ENCODE data around the gene TRIM4. TPM values are rescaled to one million over a fixed set of nuclear protein-coding genes. Genes with fewer than 3 reads are reported as not detected.

Gene TRIM4
- total RNA-seq, 4 donors from 2014 or later = 18.3 to 35.7 (median 22.7) TPM

DNA sequence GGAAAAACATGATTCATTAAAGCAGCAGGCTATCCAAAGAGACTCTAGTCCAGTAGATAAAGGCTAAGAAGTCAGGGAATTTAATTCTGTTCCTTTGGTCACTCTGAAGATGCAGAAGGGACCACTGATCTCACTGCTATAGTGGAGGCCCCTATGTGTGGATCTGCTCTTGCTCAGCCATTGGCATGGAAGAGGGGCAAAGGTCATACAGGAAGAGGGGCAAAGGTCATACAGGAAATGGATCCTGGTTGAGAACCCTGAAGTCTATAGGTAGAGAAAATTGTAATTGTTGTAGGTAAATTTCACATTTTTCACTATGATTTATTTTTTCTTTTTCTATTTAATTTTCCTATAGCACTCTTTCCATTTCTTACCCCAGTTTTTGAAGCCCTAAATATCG, 64.1 kb downstream of the TRIM4 start:
- Histone ChIP-seq H3K36me3 (no peaks in the 10 kb centered on the region), H3K4me1 (no peaks in the 10 kb centered on the region), H3K27ac (no peak overlapping the region), H3K9me3 (no peaks in the 10 kb centered on the region), H3K4me3 (no peak overlapping the region), H3K27me3 (no peaks in the 10 kb centered on the region)
- WGBS, 2 donors = 70 to 83% methylated on average over 1 of the region's 1 CpG
- intact Hi-C loops (cut with DNase I) = no loop called here
- no peak for TF ChIP-seq POLR2A (IDR thresholded peaks at IDR 0.05)
- TF ChIP-seq, protein P1, sequence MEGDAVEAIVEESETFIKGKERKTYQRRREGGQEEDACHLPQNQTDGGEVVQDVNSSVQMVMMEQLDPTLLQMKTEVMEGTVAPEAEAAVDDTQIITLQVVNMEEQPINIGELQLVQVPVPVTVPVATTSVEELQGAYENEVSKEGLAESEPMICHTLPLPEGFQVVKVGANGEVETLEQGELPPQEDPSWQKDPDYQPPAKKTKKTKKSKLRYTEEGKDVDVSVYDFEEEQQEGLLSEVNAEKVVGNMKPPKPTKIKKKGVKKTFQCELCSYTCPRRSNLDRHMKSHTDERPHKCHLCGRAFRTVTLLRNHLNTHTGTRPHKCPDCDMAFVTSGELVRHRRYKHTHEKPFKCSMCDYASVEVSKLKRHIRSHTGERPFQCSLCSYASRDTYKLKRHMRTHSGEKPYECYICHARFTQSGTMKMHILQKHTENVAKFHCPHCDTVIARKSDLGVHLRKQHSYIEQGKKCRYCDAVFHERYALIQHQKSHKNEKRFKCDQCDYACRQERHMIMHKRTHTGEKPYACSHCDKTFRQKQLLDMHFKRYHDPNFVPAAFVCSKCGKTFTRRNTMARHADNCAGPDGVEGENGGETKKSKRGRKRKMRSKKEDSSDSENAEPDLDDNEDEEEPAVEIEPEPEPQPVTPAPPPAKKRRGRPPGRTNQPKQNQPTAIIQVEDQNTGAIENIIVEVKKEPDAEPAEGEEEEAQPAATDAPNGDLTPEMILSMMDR (IDR thresholded peaks at IDR 0.05) = no peak
- no peak for DNase-seq

DNA sequence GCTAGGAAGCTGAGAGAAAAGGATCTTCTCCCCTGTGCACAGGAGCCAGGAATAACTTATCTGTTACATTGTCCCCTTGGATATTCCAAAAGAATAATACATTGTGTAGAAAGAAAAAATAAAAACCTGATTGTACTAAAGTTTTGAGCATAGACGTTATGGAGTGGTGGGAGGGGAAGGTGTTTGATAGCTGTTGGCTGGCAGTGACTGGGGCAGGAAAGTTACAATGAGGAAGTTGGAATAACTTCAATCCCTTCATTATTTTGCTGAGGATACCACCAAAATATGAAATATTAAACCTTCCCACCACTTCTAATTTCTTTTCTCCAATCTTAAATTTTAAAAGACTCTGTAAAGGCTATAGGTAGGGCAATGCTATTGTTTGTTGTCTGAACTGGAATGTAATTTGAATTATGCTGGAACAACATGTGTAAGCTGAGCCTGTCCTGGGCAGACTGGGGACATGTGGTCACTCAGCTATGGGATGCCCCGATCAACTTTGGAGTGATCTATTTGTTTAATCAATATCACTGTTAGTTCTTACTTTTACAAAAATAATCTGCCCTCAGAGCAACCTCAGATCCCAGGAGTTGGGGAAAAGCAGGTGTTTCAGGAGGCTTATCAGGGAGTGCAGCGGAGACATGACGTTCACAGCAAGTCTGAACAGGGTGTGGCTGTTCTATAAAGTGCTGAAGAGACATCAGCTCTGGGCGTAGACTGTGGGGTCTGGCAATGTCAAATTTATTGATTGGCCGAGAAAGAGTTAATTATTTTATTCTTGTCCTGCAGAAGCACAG, 70.7 kb downstream of the TRIM4 start:
- no peak overlapping the region for H3K27ac ChIP-seq
- WGBS, 2 donors = 53 to 60% methylated on average over 6 of the region's 6 CpGs
- H3K4me1 ChIP-seq = peaks cover 0 to 7% (median 0%) of the 10 kb centered on the region in 3 donors
- intact Hi-C loops (cut with DNase I) = no loop called here
- H3K36me3 ChIP-seq = no peaks in the 10 kb centered on the region
- no peak overlapping the region for H3K4me3 ChIP-seq
- H3K27me3 ChIP-seq = no peaks in the 10 kb centered on the region
- no peak for DNase-seq
- no peaks in the 10 kb centered on the region for H3K9me3 ChIP-seq
- TF ChIP-seq, protein P1 (IDR thresholded peaks at IDR 0.05) = no peak

DNA sequence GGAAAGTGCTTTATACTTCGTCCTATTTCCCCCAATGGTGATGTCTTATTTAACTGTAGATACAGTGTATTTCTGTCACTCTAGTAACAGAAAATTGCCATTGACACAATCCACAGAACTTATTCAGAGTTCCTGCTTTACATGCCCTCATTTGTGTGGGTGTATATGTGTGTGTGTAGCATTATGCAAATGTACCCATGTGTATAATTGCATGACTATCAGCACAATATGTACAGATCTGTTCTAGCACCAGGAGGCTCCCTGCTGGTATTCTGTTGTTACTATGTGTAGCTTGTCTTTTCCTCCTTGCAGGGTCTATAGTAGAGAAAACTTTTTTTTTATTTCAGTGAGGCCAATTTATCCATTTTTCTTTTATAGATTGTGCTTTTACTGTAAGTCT, 75.0 kb downstream of the TRIM4 start:
- Histone ChIP-seq H3K4me1 (peaks cover 0 to 17% (median 0%) of the 10 kb centered on the region in 3 donors), H3K36me3 (no peaks in the 10 kb centered on the region), H3K27me3 (no peaks in the 10 kb centered on the region), H3K27ac (no peak overlapping the region), H3K9me3 (no peaks in the 10 kb centered on the region), H3K4me3 (no peak overlapping the region)
- WGBS, 2 donors = 58 to 71% methylated on average over 1 of the region's 1 CpG
- TF ChIP-seq, protein P1 (IDR thresholded peaks at IDR 0.05) = no peak
- TF ChIP-seq POLR2A (IDR thresholded peaks at IDR 0.05) = no peak
- intact Hi-C loops (cut with DNase I) = no loop called here
- no peak for DNase-seq

DNA sequence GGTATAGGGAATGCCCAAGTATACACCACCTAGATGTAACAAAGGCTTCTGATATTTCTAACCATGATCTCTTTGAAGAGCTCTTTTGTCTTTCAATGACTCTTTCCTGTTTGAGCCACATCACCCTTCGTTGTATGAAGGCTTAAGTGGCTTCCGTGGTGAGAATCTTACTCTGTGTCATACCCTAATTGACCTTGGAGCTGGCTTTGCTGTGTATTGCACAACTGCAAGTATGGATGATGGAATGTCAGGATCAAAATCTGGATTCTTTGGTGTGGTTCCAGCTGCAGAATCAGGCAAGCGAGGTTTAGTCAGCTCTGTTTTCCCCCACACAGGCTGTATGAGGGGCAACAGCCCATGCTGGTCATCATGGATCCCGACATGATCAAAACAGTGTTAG, 75.5 kb downstream of the TRIM4 start:
- H3K4me1 ChIP-seq = peaks cover 0 to 17% (median 4%) of the 10 kb centered on the region in 3 donors
- H3K36me3 ChIP-seq = no peaks in the 10 kb centered on the region
- WGBS, 2 donors = 50 to 63% methylated on average over 4 of the region's 4 CpGs
- intact Hi-C loops (cut with DNase I) = no loop called here
- H3K4me3 ChIP-seq = no peak overlapping the region
- no peaks in the 10 kb centered on the region for H3K27me3 ChIP-seq
- no peak for TF ChIP-seq POLR2A (IDR thresholded peaks at IDR 0.05)
- TF ChIP-seq, protein P1 (IDR thresholded peaks at IDR 0.05) = no peak
- H3K9me3 ChIP-seq = no peaks in the 10 kb centered on the region
- no peak for DNase-seq
- H3K27ac ChIP-seq = no peak overlapping the region

DNA sequence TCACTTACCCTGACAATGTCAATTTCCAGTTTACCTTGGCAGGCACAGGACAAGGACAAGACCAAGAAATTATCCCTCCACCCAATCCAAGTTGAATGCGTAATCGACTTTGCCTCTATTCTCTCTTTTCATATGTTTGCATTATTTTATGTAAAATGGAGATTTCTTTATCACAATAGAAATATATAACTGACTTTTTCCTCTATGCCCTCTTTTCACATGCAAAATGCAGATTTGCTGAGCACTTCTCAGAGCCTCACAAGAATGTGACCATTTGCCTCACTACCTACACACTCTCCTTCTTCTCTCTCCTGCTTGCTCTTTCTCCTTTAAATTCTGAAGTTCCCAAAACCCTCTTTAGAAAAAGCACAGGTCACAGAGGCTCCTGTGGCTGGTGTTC, 76.4 kb downstream of the TRIM4 start:
- 86 to 96% methylated on average over 2 of the region's 2 CpGs for WGBS, 2 donors
- no peak for DNase-seq
- no peak overlapping the region for H3K27ac ChIP-seq
- peaks cover 0 to 21% (median 4%) of the 10 kb centered on the region in 3 donors for H3K4me1 ChIP-seq
- no peak for TF ChIP-seq POLR2A (IDR thresholded peaks at IDR 0.05)
- TF ChIP-seq, protein P1 (IDR thresholded peaks at IDR 0.05) = no peak
- no peak overlapping the region for H3K4me3 ChIP-seq
- no peaks in the 10 kb centered on the region for H3K36me3 ChIP-seq
- H3K9me3 ChIP-seq = no peaks in the 10 kb centered on the region
- intact Hi-C loops (cut with DNase I) = no loop called here
- no peaks in the 10 kb centered on the region for H3K27me3 ChIP-seq

Small RNA genes within 50 kb of the gene (small RNA-seq; reads per million reads assigned to genes)
- gene AC011904.1 (0 reads per million in 4 donors), gene CYP3A52P (0 reads per million in 4 donors), gene RF00019 (0 reads per million in 4 donors), gene RF00561 (0 reads per million in 4 donors)

Other genes with a start within 250 kb of the TRIM4 start
- 10 to 100 TPM; 34.5 to 99.8 (median 79.1) TPM for gene CYP3A5, start 239.5 kb downstream of the TRIM4 start, total RNA-seq
- not detected for gene CYP3A7, start 184.3 kb downstream of the TRIM4 start, total RNA-seq
- not detected for gene CYP3A4, start 135.3 kb downstream of the TRIM4 start, total RNA-seq
- not detected for gene CYP3A43, start 91.5 kb downstream of the TRIM4 start, total RNA-seq
- gene OR2AE1, start 42.5 kb downstream of the TRIM4 start, total RNA-seq = under 1 TPM in 2 of 4 donors, not detected in 2; 0.30 to 0.57 TPM
- gene GJC3, start 10.1 kb upstream of the TRIM4 start, total RNA-seq = under 1 TPM in 1 of 4 donors, not detected in 3; 0.26 TPM
- gene AZGP1, start 56.5 kb upstream of the TRIM4 start, total RNA-seq = 10 to 100 TPM in 1 of 4 donors, 1 to 10 TPM in 1, under 1 TPM in 2; 0.19 to 99.9 (median 1.3) TPM
- gene ZKSCAN1, start 96.1 kb upstream of the TRIM4 start, total RNA-seq = 10 to 100 TPM; 18.3 to 38.3 (median 21.9) TPM
- 10 to 100 TPM in 1 of 4 donors, 1 to 10 TPM in 3; 3.7 to 12.0 (median 8.0) TPM for gene ZSCAN21, start 130.2 kb upstream of the TRIM4 start, total RNA-seq
- 10 to 100 TPM; 10.5 to 22.3 (median 12.2) TPM for gene ZNF3, start 162.2 kb upstream of the TRIM4 start, total RNA-seq
- gene COPS6, start 169.4 kb upstream of the TRIM4 start, total RNA-seq = 10 to 100 TPM; 50.6 to 68.0 (median 62.2) TPM
- 10 to 100 TPM; 31.8 to 67.3 (median 63.1) TPM for gene MCM7, start 181.9 kb upstream of the TRIM4 start, total RNA-seq
- gene AP4M1, start 182.1 kb upstream of the TRIM4 start, total RNA-seq = 10 to 100 TPM in 2 of 4 donors, 1 to 10 TPM in 2; 8.1 to 26.1 (median 9.9) TPM
- gene TAF6, start 199.8 kb upstream of the TRIM4 start, total RNA-seq = 10 to 100 TPM; 24.4 to 40.6 (median 30.5) TPM
- 1 to 10 TPM in 3 of 4 donors, under 1 TPM in 1; 0.87 to 5.3 (median 3.1) TPM for gene CNPY4, start 200.1 kb upstream of the TRIM4 start, total RNA-seq
- 1 to 10 TPM; 2.1 to 6.7 (median 2.9) TPM for gene MBLAC1, start 207.4 kb upstream of the TRIM4 start, total RNA-seq
- 100 to 1,000 TPM in 1 of 4 donors, 10 to 100 TPM in 3; 71.8 to 138 (median 86.7) TPM for gene LAMTOR4, start 229.4 kb upstream of the TRIM4 start, total RNA-seq
- 10 to 100 TPM in 3 of 4 donors, 1 to 10 TPM in 1; 9.3 to 20.2 (median 13.1) TPM for gene TRAPPC14, start 239.2 kb upstream of the TRIM4 start, total RNA-seq
- gene GAL3ST4, start 249.1 kb upstream of the TRIM4 start, total RNA-seq = 1 to 10 TPM; 2.5 to 7.5 (median 5.3) TPM

Data from esophagus squamous epithelium (tissue), 5 donors.